ENCODE results near the gene PLCL1.

Gene PLCL1

GRCh38 chr2:198004173-198004572 is 199.8 kb downstream of the PLCL1 start:
- TF ChIP-seq SIN3A (IDR thresholded peaks at IDR 0.05; ENCODE audit: borderline replicate concordance, insufficient read depth, low read length) (no peak), TAF1 (IDR thresholded peaks at IDR 0.05; ENCODE audit: borderline replicate concordance, insufficient read depth, low read length) (no peak), REST (IDR thresholded peaks at IDR 0.05; ENCODE audit: insufficient read depth in 1 of 2, low read depth in 2 of 2, low read length in 2 of 2) (no peak), FOXP2 (optimal IDR thresholded peaks at IDR 0.05; ENCODE audit: borderline replicate concordance, extremely low read depth, extremely low read length, insufficient read depth) (no peak), POLR2AphosphoS5 (IDR thresholded peaks at IDR 0.05; ENCODE audit: low read depth, low read length) (no peak)

GRCh38 chr2:198004921-198005829 is 200.8 kb downstream of the PLCL1 start:
- TF ChIP-seq FOXP2 (optimal IDR thresholded peaks at IDR 0.05; ENCODE audit: borderline replicate concordance, extremely low read depth, extremely low read length, insufficient read depth) (no peak), REST (IDR thresholded peaks at IDR 0.05; ENCODE audit: insufficient read depth in 1 of 2, low read depth in 2 of 2, low read length in 2 of 2) (no peak)

- TF ChIP-seq POLR2AphosphoS5 (IDR thresholded peaks at IDR 0.05; ENCODE audit: low read depth, low read length) (no peak), TAF1 (IDR thresholded peaks at IDR 0.05; ENCODE audit: borderline replicate concordance, insufficient read depth, low read length) (no peak), REST (IDR thresholded peaks at IDR 0.05; ENCODE audit: insufficient read depth in 1 of 2, low read depth in 2 of 2, low read length in 2 of 2) (no peak), SIN3A (IDR thresholded peaks at IDR 0.05; ENCODE audit: borderline replicate concordance, insufficient read depth, low read length) (no peak), FOXP2 (optimal IDR thresholded peaks at IDR 0.05; ENCODE audit: borderline replicate concordance, extremely low read depth, extremely low read length, insufficient read depth) (no peak)
These were observed 202.3 kb downstream of the PLCL1 start for GRCh38 chr2:198006733-198007132.

- TF ChIP-seq REST (IDR thresholded peaks at IDR 0.05; ENCODE audit: insufficient read depth in 1 of 2, low read depth in 2 of 2, low read length in 2 of 2) (no peak), SIN3A (IDR thresholded peaks at IDR 0.05; ENCODE audit: borderline replicate concordance, insufficient read depth, low read length) (no peak), FOXP2 (optimal IDR thresholded peaks at IDR 0.05; ENCODE audit: borderline replicate concordance, extremely low read depth, extremely low read length, insufficient read depth) (no peak)
These were observed 203.8 kb downstream of the PLCL1 start for GRCh38 chr2:198008230-198008629.

- no peak for TF ChIP-seq REST (IDR thresholded peaks at IDR 0.05; ENCODE audit: insufficient read depth in 1 of 2, low read depth in 2 of 2, low read length in 2 of 2)
- TF ChIP-seq POLR2AphosphoS5 (IDR thresholded peaks at IDR 0.05; ENCODE audit: low read depth, low read length): no peak
- no peak for TF ChIP-seq TAF1 (IDR thresholded peaks at IDR 0.05; ENCODE audit: borderline replicate concordance, insufficient read depth, low read length)
- TF ChIP-seq FOXP2 (optimal IDR thresholded peaks at IDR 0.05; ENCODE audit: borderline replicate concordance, extremely low read depth, extremely low read length, insufficient read depth): no peak
- TF ChIP-seq SIN3A (IDR thresholded peaks at IDR 0.05; ENCODE audit: borderline replicate concordance, insufficient read depth, low read length): no peak
These were observed 207.6 kb downstream of the PLCL1 start for GRCh38 chr2:198012025-198012424.

Data from PFSK-1 (cell line).